Smooth muscle cell of the brain vasculature (primary cell): Measurements from ENCODE around the gene ABHD16A.
A peak's percentile ranks its signal among the peaks of the same experiment; 100 is the strongest.

ENCODE experiments used
- DNase-seq: peaks from one replicate; pipeline ENCODE4 v3.0.0-alpha.2; 2012; ENCODE audit warnings: low read depth, low spot score

ABHD16A gene

DNA sequence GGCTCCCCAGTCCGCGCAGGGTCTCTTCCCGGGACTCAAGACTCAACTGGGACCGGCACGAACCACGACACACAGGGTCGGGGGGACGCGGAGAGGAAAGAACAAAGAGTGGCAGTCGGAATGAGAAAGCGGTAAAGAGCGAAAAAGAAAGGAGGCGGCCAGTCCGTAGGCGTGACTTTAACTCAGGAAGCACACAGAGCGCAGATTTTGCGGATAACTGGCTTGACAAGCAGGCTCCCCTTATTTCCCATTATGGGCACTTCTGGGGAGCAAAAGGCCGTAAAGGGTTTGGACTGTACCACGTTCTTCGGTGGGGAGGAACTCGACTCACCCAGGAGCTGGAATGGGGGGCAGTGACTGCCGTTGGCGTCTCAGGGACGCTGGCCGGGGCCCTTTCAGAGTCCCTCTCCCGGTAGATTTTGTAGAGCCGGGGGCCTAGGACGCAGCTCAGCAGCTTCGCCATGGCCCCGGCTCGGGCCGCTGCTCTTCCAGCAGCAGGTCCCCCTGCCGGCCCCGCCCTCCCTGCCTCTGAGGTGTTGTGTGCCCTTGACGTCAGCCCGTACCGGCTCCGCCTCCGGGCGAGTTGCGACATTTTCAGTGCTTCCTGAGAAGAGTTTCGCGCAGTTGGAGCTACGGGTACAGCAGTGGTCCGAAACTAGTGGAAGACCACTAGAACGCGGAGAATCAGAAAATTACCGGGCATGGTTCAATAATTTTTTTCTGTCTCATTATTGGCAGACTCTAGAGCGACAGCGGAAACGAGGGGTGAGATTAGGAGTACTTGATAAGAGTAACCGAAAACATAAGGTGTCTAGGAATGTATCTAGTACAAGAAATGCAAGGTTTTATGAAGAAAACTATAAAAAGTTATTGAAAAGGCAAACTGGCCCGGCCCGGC, at the start of gene ABHD16A:
Gene ABHD16A, minus strand, starts transcription at position 506 of the 898 bp plus-strand sequence. Its CDS starts 43 bp downstream, at position 463.
- DNase-seq, result peak; percentile 99

DNA sequence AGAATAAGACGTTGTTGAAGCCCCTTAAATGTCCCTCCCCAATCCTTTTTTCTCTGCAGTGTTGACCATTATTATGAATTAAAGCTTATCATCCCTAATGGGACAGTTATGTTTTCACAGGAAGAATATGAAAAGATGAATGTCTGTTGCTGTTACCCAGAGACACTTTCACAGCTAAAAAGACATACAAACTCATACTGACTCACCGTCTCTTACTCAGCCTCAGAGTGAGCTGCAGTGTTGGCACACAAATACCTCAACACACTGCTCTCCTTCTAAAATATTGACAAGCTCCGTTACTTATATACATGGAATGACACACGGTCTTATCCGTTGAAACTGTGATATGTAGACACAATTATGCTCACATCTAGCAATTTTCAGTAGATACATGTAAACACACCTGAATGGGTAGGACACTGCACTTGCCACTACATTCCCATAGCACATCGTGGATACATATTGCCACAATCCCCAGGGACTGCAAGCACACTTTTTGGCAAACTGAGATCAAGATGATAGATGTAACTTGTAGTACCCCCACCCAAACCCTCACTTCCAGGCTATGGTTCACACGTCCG, 49.7 kb upstream of the ABHD16A start:
- DNase-seq, result no peak

GRCh38 chr6:31750411-31751022, 47.4 kb upstream of the ABHD16A start:
- DNase-seq, result no peak

DNA sequence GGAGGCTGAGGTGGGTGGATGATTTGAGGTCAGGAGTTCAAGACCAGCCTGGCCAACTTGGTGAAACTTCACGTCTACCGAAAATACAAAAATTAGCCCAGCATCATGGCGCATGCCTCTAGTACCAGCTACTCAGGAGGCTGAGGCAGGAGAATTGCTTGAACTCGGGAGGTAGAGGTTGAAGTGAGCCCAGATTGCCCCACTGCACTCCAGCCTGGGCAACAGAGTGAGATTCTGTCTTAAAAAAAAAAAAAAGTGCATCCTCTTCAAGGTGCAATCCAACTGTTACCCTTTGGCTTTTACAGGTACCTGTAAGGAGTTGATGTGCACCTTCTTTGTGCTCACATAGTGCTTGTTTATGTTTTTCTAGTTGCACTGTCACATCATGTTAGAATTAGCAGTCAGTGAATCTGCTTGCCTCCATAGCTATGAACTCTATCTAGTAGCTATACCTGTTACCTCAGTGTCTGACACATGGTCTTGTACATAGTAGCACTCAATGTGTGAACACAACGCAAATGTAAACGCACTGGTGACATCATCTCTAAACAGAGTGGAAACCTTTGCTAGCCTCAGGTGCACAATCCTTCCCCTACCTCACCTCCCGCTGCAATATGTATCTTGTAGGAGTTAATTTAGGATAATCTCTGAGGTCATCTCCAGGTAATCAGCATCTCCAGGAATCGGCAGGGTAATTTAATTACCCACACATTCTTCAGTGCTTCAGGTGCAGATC, 46.3 kb upstream of the ABHD16A start:
- DNase-seq, result no peak

GRCh38 chr6:31744422-31744821, 41.3 kb upstream of the ABHD16A start:
- DNase-seq, result no peak

DNA sequence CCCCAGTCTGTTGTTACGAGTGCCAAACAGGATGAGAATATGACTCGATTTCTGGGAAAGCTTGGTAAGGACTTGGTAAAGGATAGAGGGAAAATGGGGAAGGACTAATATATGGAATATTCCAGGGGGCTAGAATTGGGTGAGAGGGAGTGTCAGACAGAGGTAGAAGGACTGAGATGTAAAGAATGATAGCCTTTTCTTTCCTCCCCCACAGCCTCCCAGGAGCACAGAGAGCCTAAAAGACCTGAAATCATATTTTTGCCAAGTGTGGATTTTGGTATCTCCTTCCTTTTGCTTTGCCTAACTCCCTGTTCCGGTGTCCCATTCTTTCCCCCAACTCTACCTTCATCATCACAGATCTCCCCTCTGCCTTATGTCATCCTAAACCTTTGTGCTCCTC, 39.8 kb upstream of the ABHD16A start:
- DNase-seq, result no peak

DNA sequence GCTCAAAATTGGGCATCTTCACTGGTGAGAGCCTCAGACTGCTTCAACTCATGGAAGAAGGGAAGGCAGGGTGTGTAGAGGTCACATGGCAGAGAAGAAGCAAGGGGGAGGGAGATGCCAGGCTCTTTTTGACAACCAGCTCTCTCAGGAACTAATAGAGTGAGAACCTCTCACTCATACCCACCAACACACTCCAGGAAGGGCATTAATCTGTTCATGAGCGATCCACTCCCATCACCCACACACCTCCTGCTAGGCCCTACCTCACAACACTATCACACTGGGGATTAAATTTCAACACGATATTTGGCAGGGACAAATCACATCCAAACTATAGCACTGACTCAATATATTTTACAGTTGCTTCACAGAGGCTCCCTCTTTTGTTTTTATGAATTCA, 38.7 kb upstream of the ABHD16A start:
- no peak for DNase-seq

DNA sequence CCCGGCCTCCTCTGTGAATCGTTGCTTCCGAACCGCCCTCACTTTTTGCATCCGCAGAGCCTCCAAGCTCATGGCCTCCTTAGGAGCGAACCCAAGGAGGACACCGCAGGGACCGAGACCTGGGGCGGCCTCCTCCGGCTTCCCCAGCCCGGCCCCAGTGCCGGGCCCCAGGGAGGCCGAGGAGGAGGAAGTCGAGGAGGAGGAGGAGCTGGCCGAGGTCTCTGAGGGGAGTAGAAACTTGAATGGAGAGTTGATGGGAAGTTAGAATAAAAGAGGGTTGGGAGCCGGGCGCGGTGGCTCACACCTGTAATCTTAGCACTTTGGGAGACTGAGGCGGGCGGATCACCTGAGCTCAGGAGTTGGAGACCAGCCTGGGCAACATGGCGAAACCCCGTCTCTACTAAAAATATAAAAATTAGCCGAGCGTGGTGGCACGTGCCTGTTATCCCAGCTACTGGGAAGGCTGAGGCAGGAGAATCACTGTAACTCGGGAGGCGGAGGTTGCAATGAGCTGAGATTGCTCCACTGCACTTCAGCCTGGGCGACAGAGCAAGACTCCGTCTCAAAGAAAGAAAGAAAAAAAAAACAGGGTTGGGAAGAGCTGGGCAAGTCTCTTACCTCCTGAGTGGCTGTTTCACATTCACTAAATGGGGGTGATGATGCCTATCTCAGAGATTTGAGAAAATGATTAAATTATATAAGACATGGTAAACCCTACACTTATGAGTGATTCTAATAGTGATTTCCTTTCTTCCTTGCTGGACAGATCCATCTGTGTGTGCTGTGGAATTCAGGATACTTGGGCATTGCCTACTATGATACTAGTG, 37.5 kb upstream of the ABHD16A start:
- DNase-seq, result no peak

DNA sequence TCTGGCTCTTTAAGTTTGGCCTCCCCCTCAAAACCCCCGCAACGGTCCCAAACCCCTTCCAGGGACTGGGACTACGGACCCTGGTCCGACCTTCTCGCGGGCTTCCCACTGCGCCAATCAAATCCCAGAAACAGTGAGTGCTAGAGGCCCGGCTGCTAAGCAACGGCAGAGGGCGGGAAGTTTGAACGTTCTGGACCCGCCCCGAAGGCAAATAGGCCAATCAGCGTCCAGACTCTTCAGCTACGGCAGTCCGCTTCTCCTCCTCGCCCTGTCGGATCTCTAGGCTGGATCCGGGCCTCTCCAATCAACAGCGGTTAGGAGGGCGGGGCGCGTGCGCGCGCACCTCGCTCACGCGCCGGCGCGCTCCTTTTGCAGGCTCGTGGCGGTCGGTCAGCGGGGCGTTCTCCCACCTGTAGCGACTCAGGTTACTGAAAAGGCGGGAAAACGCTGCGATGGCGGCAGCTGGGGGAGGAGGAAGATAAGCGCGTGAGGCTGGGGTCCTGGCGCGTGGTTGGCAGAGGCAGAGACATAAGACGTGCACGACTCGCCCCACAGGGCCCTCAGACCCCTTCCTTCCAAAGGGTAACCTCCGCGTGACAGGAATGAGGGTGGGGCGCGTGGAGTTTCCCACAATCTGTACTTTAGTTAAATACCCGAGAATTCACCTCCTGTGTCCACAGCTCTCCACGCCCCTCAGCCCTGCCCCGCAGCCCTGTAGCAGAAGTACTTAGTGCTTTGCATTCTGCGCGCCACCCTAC, 36.7 kb upstream of the ABHD16A start, which contains the start of gene MSH5:
Gene MSH5, plus strand, starts transcription at position 367 of the 758 bp plus-strand sequence. CDS start 462 bp downstream, outside the sequence.
- peak; percentile 96 for DNase-seq

DNA sequence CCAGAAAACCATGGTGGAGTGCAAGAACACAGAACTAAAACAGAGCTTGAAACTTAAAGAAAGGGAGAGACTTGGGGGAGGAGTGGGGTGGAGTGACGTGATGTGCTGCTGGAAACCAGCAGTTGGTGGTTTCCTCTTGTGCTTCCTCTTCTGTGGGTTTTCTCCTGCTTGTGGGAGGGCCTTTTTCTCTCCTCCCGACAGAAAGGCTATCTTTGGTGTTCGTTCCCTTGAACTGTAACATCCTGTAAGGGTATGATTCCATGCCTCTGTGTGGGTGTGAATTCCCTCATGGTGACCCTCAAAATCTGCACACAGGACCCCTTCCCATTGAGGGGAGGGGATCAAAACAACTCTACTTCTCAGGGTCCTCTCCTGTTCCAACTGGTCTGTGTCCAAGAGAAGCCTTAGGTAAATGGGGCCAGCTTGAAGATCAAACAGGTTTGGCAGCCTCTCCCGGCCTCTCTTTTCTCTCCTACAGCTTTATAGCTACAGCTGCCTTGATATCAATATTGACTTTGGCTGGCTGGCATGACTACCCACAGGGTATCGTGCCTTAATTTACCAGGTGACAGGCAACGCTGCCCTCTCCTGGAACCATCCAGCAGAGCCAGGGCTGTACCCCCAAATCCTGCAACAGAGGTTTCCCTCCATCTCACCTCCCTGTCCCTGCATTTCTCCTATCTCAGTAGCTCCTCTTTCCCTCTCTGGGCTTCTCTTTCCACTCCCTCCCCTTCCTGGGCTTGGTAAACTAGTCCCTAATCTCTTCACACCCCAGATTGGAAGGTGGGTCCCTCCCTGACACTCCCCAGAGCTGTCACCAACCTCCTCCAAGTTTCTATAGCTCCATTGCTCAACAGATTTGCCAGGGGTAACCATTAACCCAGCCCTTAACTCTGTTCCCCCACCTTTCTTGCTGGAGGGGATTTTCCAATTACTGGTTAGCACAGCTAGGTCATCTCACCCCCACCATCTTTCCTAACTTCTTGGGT, 35.2 kb upstream of the ABHD16A start:
- DNase-seq, result no peak

- no peak for DNase-seq
Observed at GRCh38 chr6:31737315-31737990, 34.3 kb upstream of the ABHD16A start.

GRCh38 chr6:31736768-31737314, 33.7 kb upstream of the ABHD16A start:
- no peak for DNase-seq

- no peak for DNase-seq
Observed at GRCh38 chr6:31736021-31736767, 33.1 kb upstream of the ABHD16A start, which contains the start of gene CLIC1. Gene CLIC1, minus strand, starts transcription at chr6:31736530. Its CDS starts 230 bp downstream, at chr6:31736300.

GRCh38 chr6:31734821-31735406, 31.8 kb upstream of the ABHD16A start:
- DNase-seq, result no peak

GRCh38 chr6:31734247-31734820, 31.2 kb upstream of the ABHD16A start:
- DNase-seq, result no peak

- DNase-seq, result no peak
Observed at GRCh38 chr6:31733734-31734133, 30.6 kb upstream of the ABHD16A start.
